Measurements from ENCODE around the gene HBA2. TPM values are rescaled to one million over a fixed set of nuclear protein-coding genes. Genes with fewer than 3 reads are reported as not detected.
"Not testable (repeated sequence)": the region's sequence is repeated elsewhere in the genome, so short reads cannot be mapped to it uniquely, and the experiment has no call there.

Gene HBA2
- total RNA-seq, 1 donor from 2014 or later, result not detected

GRCh38 chr16:164134-164823 lies 8.4 kb upstream of the HBA2 start:
- H3K36me3 ChIP-seq (ENCODE audit: control insufficient read depth, insufficient read depth, low read length); H3K4me3 ChIP-seq (ENCODE audit: low read depth, low read length); FAIRE-seq; DNase-seq (ENCODE audit: low read depth): not testable (repeated sequence)
- H3K27me3 ChIP-seq (ENCODE audit: control insufficient read depth, insufficient read depth, low read length), result peaks cover 30% of the 10 kb centered on the region

DNA sequence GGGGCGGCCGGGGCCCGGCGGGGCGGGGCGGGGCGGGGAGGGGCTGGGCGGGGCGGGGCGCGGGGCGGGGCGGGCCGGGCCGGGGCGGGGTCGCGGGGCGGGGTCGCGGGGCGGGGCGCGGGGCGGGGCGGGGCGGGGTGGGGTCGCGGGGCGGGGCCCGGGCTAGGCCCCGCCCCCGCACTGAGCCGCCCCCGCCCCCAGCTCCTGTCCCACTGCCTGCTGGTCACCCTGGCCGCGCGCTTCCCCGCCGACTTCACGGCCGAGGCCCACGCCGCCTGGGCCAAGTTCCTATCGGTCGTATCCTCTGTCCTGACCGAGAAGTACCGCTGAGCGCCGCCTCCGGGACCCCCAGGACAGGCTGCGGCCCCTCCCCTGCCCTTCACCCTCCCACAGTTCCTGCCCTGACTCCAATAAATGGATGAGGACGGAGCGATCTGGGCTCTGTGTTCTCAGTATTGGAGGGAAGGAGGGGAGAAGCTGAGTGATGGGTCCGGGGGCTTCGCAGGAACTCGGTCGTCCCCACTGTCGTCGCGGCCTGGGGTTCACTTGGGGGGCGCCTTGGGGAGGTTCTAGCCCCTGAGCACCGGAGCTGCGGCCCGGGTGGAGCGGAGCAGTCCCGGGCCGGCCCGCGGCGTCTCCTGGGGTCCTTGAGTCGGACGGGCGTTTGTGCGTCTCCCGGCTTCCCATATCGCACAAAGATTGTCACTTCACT lies 7.7 kb upstream of the HBA2 start:
- FAIRE-seq, result no peak
- Histone ChIP-seq H3K36me3 (ENCODE audit: control insufficient read depth, insufficient read depth, low read length) (no peaks in the 10 kb centered on the region), H3K27me3 (ENCODE audit: control insufficient read depth, insufficient read depth, low read length) (peaks cover 30% of the 10 kb centered on the region), H3K4me3 (ENCODE audit: low read depth, low read length) (no peak overlapping the region)
- DNase-seq (ENCODE audit: low read depth), result no peak
- TF ChIP-seq CTCF (IDR thresholded peaks at IDR 0.05; ENCODE audit: insufficient read depth, low read length, severe bottlenecking), result no peak

- Histone ChIP-seq H3K27me3 (ENCODE audit: control insufficient read depth, insufficient read depth, low read length) (peaks cover 31% of the 10 kb centered on the region), H3K36me3 (ENCODE audit: control insufficient read depth, insufficient read depth, low read length) (no peaks in the 10 kb centered on the region), H3K4me3 (ENCODE audit: low read depth, low read length) (no peak within 1 kb of the TSS)
- FAIRE-seq (no peak), DNase-seq (ENCODE audit: low read depth) (no peak)
- TF ChIP-seq CTCF (IDR thresholded peaks at IDR 0.05; ENCODE audit: insufficient read depth, low read length, severe bottlenecking), result no peak
Measured at GRCh38 chr16:165539-166374, 6.9 kb upstream of the HBA2 start, which contains the start of gene HBM. HBM (plus strand) TSS chr16:165978; CDS start chr16:165998, 20 bp downstream.

GRCh38 chr16:166375-167121 lies 6.1 kb upstream of the HBA2 start:
- Histone ChIP-seq H3K27me3 (ENCODE audit: control insufficient read depth, insufficient read depth, low read length) (peaks cover 34% of the 10 kb centered on the region), H3K4me3 (ENCODE audit: low read depth, low read length) (no peak overlapping the region), H3K36me3 (ENCODE audit: control insufficient read depth, insufficient read depth, low read length) (no peaks in the 10 kb centered on the region)
- FAIRE-seq (no peak), DNase-seq (ENCODE audit: low read depth) (no peak)
- TF ChIP-seq CTCF (IDR thresholded peaks at IDR 0.05; ENCODE audit: insufficient read depth, low read length, severe bottlenecking), result no peak

DNA sequence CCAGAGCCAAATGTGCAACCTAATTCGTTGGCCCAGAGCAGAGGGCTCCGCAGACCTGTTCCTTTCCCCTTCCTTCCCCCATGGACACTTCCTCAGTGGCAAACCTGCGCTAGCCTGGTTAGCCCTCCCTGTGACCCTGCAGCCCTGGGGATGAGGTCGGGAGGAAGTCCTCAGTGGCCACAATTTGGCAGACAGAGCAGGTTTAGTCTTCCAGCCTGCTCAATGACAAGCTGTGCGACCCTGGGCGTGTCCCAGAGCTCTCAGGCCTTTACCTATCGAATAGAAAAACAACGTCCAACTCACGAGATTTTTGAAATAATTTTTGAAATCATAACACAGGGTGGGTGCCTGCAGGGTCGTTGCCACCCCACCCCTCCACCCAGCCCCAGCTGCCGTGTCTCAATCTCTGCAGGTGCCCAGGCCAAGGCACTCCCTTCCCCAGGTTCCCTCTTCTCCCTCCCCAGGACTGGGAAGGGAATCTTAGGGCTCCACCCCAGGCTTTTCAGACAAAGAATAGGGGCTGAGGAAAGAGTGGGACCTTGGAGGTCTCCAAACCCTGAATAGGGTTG lies 5.5 kb upstream of the HBA2 start:
- no peak for DNase-seq (ENCODE audit: low read depth)
- no peak for TF ChIP-seq CTCF (IDR thresholded peaks at IDR 0.05; ENCODE audit: insufficient read depth, low read length, severe bottlenecking)
- no peak overlapping the region for H3K4me3 ChIP-seq (ENCODE audit: low read depth, low read length)
- no peaks in the 10 kb centered on the region for H3K36me3 ChIP-seq (ENCODE audit: control insufficient read depth, insufficient read depth, low read length)
- FAIRE-seq, result no peak
- peaks cover 34% of the 10 kb centered on the region for H3K27me3 ChIP-seq (ENCODE audit: control insufficient read depth, insufficient read depth, low read length)
